ENCODE results near the gene RAI14.

DNA sequence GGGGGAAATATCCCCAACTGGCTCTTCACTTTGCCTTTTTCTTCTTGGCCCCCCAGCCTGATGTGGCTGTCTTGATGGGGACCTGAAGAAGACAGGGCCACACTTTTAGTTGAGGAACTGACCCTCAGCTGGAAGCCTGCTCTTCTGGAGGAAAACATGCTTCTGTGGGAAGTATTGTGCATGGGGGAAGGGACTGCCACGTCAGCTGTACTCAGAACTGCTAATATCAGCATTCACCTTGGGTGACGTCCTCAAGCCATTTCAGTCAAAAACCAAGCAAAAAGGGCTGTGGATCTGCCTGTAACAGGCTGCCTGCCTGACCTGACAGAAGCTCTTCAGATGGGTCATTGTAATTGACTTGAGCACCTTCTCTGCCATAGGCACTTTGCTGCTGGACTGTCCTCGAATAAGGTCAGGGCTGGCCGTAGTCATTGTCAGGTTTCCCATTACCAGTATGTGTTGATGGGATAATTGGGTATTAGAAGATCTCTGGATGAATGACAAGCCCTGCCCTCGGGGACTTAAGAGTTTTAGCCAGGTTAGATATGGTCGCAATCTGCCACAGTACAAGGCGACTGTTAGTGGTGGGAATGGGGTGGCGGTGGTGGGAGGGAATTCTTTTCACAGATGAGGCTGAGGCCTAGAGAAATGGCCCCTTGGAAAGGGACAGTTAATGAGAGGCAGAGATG, 10.4 kb downstream of the RAI14 start:
- no peak for TF ChIP-seq POLR2A (IDR thresholded peaks at IDR 0.05)
- TF ChIP-seq, protein P1, sequence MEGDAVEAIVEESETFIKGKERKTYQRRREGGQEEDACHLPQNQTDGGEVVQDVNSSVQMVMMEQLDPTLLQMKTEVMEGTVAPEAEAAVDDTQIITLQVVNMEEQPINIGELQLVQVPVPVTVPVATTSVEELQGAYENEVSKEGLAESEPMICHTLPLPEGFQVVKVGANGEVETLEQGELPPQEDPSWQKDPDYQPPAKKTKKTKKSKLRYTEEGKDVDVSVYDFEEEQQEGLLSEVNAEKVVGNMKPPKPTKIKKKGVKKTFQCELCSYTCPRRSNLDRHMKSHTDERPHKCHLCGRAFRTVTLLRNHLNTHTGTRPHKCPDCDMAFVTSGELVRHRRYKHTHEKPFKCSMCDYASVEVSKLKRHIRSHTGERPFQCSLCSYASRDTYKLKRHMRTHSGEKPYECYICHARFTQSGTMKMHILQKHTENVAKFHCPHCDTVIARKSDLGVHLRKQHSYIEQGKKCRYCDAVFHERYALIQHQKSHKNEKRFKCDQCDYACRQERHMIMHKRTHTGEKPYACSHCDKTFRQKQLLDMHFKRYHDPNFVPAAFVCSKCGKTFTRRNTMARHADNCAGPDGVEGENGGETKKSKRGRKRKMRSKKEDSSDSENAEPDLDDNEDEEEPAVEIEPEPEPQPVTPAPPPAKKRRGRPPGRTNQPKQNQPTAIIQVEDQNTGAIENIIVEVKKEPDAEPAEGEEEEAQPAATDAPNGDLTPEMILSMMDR (IDR thresholded peaks at IDR 0.05), result no peak

Data from heart left ventricle (tissue), 13 donors.